Gastrocnemius medialis (tissue), 4 donors: Measurements from ENCODE around the gene ZG16B. TPM values are rescaled to one million over a fixed set of nuclear protein-coding genes. Genes with fewer than 3 reads are reported as not detected.

ENCODE experiments used
- ATAC-seq, 2 donors: fragments of 150-250 bp; one replicate each; pipeline ENCODE4 v1.9.1; 2016
- DNase-seq, 2 donors: peaks; one replicate each; pipeline ENCODE4 v3.0.0-alpha.2; 2019
- H3K27ac ChIP-seq, 4 donors: fragments of 200-600 bp; sonication (generic); 1 replicate in 1 of 4; 2 replicates in 3 of 4; pipeline ENCODE4 v1.5.1; 2016 to 2018; ENCODE audit warnings: mild to moderate bottlenecking in 2 of 4, moderate library complexity in 1 of 4
- H3K27me3 ChIP-seq, 3 donors: fragments of 200-600 bp; sonication (generic) in 2 of 3; 1 replicate in 1 of 3; 2 replicates in 2 of 3; pipeline versions ENCODE4 v1.5.1 to v1.6.0; 2016 to 2019; ENCODE audit warnings: mild to moderate bottlenecking in 1 of 3, moderate library complexity in 1 of 3
- H3K36me3 ChIP-seq, 2 donors: fragments of 200-600 bp; sonication (generic) in 1 of 2; one replicate each; pipeline ENCODE4 v1.5.1; 2017 to 2018
- H3K4me1 ChIP-seq, 2 donors: fragments of 200-600 bp; sonication (generic) in 1 of 2; one replicate each; pipeline ENCODE4 v1.5.1; 2016 to 2017; ENCODE audit warnings: mild to moderate bottlenecking in 2 of 2
- H3K4me3 ChIP-seq, 4 donors: fragments of 200-600 bp; sonication (generic) in 3 of 4; 1 replicate in 1 of 4; 2 replicates in 3 of 4; pipeline ENCODE4 v1.5.1; 2016 to 2019; ENCODE audit warnings: mild to moderate bottlenecking in 2 of 4
- H3K9me3 ChIP-seq, 3 donors: fragments of 200-600 bp; sonication (generic) in 2 of 3; 1 replicate in 1 of 3; 2 replicates in 2 of 3; pipeline ENCODE4 v1.5.1; 2016 to 2019
- POLR2A ChIP-seq, 2 donors: fragments of 450-650 bp; IDR thresholded peaks; one replicate each; pipeline ENCODE4 v1.6.1; 2017; ENCODE audit warnings: antibody characterized with exemption in 2 of 2, mild to moderate bottlenecking in 2 of 2, moderate library complexity in 2 of 2
- in situ Hi-C, 4 donors: fragments of 200-750 bp; cut with MboI; loops; one replicate each; pipeline versions ENCODE4 v1.15.0 to v1.8.0; 2017; ENCODE audit warnings: low sequenced_read_pairs in 4 of 4
- intact Hi-C: fragments of 100-400 bp; cut with DNase I; formaldehyde crosslinking; loops from one replicate; pipeline ENCODE4 v1.15.1; 2023; ENCODE audit warnings: low total_unique reads
- total RNA-seq, 4 donors: library from RNA; depleted of rRNA; stranded (reverse); fragments of >200 nt; gene quantifications; one replicate each; pipeline versions ENCODE4 v1.1.0 to v1.2.3, GENCODE V29; 2016
- TF ChIP-seq, protein P1 (sequence below), 5 experiments: fragments of 450-650 bp in 3 of 5; fragments of 200-600 bp in 2 of 5; sonication (generic) in 2 of 5; IDR thresholded peaks in 4 of 5; conservative IDR thresholded peaks in 1 of 5; 1 replicate in 4 of 5; 2 replicates in 1 of 5; pipeline ENCODE4 v1.5.1; 2016 to 2019; ENCODE audit warnings: antibody characterized with exemption in 5 of 5, mild to moderate bottlenecking in 3 of 5, moderate library complexity in 3 of 5

Gene ZG16B
- total RNA-seq, 4 donors from 2014 or later: not detected

DNA sequence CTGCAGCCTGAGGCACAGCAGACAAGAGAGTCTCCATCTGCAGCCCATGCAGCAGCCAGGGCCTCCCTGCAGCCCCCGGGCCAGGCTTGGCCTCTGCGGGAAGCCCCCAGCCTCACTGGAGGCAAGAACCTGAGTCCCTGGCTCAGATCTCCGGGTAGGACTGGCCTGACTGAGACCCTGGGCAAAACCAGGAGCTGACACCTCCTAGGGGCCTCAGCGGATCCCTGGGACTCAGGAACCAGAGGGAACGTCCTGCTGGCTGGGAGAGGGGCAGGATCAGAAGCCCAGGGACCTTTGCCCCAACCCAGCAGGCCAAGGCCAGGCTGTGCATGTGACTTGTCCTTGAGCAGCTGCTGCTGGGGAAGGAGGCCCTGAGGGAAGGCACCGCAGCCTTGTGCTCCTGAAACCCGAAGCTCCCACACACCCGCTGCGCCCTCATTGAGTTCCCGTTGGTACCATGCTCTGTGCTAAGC, 14.8 kb upstream of the ZG16B start:
- DNase-seq (no peak), ATAC-seq (no peak)
- H3K9me3 ChIP-seq: no peaks in the 10 kb centered on the region
- no peaks in the 10 kb centered on the region for H3K36me3 ChIP-seq
- H3K4me1 ChIP-seq: peaks cover 0 to 10% of the 10 kb centered on the region in 2 donors
- H3K27me3 ChIP-seq: peaks cover 0 to 8% (median 3%) of the 10 kb centered on the region in 3 donors
- no peak for TF ChIP-seq POLR2A (IDR thresholded peaks at IDR 0.05)
- TF ChIP-seq, protein P1, sequence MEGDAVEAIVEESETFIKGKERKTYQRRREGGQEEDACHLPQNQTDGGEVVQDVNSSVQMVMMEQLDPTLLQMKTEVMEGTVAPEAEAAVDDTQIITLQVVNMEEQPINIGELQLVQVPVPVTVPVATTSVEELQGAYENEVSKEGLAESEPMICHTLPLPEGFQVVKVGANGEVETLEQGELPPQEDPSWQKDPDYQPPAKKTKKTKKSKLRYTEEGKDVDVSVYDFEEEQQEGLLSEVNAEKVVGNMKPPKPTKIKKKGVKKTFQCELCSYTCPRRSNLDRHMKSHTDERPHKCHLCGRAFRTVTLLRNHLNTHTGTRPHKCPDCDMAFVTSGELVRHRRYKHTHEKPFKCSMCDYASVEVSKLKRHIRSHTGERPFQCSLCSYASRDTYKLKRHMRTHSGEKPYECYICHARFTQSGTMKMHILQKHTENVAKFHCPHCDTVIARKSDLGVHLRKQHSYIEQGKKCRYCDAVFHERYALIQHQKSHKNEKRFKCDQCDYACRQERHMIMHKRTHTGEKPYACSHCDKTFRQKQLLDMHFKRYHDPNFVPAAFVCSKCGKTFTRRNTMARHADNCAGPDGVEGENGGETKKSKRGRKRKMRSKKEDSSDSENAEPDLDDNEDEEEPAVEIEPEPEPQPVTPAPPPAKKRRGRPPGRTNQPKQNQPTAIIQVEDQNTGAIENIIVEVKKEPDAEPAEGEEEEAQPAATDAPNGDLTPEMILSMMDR (IDR thresholded peaks at IDR 0.05 in 4 of 5, conservative IDR thresholded peaks at IDR 0.05 in 1 of 5): no peak
- intact Hi-C loops: no loop called here
- H3K4me3 ChIP-seq: no peak overlapping the region
- H3K27ac ChIP-seq: no peak overlapping the region
- in situ Hi-C loops: no loop called here

DNA sequence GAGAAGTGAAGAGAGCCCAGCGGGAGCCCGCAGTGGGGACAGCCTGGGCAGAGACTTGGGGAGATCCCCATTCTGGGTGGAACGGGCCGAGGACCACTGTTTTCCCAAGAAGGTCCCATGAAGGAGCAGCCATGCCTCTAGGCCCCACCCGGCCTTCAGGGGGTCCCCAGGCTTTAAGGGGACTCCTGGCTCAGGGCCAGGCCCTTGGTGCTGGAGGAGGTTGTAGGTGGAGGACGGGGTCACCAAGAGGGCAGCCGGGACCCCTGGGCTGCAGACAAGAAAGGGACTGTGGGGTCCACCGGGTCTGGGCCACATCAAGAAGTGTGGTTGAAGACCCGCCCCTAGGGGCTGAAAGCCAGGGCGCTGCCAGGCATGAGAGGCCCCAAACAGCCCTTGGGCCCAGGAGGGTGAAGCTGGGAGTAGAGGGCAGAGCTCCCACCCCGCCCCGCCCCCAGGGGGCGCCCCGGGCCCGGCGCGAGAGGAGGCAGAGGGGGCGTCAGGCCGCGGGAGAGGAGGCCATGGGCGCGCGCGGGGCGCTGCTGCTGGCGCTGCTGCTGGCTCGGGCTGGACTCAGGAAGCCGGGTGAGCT, 13.3 kb upstream of the ZG16B start, which contains the start of gene PRSS21:
TSS of gene PRSS21 (plus strand) at position 487 of the 589 bp plus-strand sequence. CDS start at position 519, 32 bp downstream.
- H3K4me1 ChIP-seq: peaks cover 0 to 6% of the 10 kb centered on the region in 2 donors
- no peaks in the 10 kb centered on the region for H3K9me3 ChIP-seq
- TF ChIP-seq POLR2A (IDR thresholded peaks at IDR 0.05): no peak
- TF ChIP-seq, protein P1 (IDR thresholded peaks at IDR 0.05 in 4 of 5, conservative IDR thresholded peaks at IDR 0.05 in 1 of 5): no peak
- H3K4me3 ChIP-seq: no peak within 1 kb of the TSS
- intact Hi-C loops (no loop called here), in situ Hi-C loops (no loop called here)
- DNase-seq (no peak), ATAC-seq (no peak)
- no peak within 1 kb of the TSS for H3K27ac ChIP-seq
- H3K36me3 ChIP-seq: no peaks in the 10 kb centered on the region
- H3K27me3 ChIP-seq: peaks cover 0 to 8% (median 3%) of the 10 kb centered on the region in 3 donors

DNA sequence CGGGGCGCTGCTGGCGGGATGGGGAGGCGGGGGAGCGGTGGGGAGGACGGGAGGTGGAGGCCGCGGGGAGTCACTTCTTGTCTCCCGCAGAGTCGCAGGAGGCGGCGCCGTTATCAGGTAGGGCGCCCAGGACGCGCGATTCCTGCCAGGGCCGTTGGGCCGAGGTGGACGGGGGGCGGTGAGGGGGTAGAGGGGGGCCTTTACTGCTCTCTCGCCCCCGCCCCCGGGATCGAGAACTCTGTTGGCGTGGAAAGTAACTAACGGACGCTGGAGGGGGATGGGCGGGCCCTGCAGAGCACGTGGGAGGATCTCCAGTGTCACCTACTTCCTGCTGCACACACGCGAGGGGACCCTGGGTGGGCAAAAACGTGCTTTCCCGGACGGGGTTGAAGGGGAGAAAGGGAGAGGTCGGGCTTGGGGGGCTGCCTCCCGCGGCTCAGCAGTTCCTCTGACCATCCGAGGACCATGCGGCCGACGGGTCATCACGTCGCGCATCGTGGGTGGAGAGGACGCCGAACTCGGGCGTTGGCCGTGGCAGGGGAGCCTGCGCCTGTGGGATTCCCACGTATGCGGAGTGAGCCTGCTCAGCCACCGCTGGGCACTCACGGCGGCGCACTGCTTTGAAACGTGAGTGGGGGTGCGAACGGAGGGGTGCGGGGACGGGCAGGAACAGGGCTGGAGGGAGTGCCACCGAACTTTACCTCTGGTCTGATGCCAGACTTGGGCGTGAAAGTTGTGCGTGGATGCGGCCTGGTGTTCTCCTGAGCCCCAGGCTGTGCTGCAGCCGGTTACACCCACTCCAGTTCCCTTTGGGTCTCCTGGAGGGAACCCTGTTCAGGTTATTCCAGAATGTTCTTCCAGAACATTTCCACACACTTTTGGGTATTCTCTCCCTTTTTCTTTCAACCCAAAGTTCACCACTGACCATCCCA, 12.5 kb upstream of the ZG16B start:
- DNase-seq (no peak), ATAC-seq (no peak)
- H3K9me3 ChIP-seq: no peaks in the 10 kb centered on the region
- no peaks in the 10 kb centered on the region for H3K4me1 ChIP-seq
- no peak overlapping the region for H3K27ac ChIP-seq
- in situ Hi-C loops: no loop called here
- peaks cover 0 to 8% (median 3%) of the 10 kb centered on the region in 3 donors for H3K27me3 ChIP-seq
- H3K36me3 ChIP-seq: no peaks in the 10 kb centered on the region
- intact Hi-C loops: no loop called here
- TF ChIP-seq POLR2A (IDR thresholded peaks at IDR 0.05): no peak
- TF ChIP-seq, protein P1 (IDR thresholded peaks at IDR 0.05 in 4 of 5, conservative IDR thresholded peaks at IDR 0.05 in 1 of 5): no peak
- no peak overlapping the region for H3K4me3 ChIP-seq

DNA sequence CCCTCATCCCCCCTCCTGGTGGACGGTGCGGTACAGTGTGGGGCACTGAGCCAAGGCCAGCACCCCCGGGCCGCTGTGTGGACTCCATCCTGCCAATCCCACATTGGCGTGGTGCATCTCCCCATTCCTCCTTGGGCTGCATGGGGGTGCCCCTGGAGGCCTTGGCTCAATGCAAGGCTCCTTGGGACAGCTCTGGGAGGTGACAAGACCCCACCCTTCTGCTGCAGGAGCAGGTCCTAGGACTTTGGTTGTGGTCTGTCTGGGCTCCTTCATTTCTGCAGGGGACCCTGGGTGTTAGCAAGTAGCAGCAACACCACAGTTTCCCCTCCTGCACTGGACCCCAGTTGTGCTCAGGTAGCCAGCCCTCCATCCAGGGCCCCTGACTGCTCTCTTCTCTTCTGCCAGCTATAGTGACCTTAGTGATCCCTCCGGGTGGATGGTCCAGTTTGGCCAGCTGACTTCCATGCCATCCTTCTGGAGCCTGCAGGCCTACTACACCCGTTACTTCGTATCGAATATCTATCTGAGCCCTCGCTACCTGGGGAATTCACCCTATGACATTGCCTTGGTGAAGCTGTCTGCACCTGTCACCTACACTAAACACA, 11.7 kb upstream of the ZG16B start:
- in situ Hi-C loops: no loop called here
- H3K9me3 ChIP-seq: no peaks in the 10 kb centered on the region
- ATAC-seq (no peak), DNase-seq (no peak)
- H3K27me3 ChIP-seq: peaks cover 0 to 8% (median 3%) of the 10 kb centered on the region in 3 donors
- no peak overlapping the region for H3K4me3 ChIP-seq
- H3K27ac ChIP-seq: no peak overlapping the region
- intact Hi-C loops: no loop called here
- H3K36me3 ChIP-seq: no peaks in the 10 kb centered on the region
- TF ChIP-seq POLR2A (IDR thresholded peaks at IDR 0.05): no peak
- TF ChIP-seq, protein P1 (IDR thresholded peaks at IDR 0.05 in 4 of 5, conservative IDR thresholded peaks at IDR 0.05 in 1 of 5): no peak
- H3K4me1 ChIP-seq: no peaks in the 10 kb centered on the region
